GM19463 (cell line): ENCODE data around the gene CCSER1.
A peak's percentile ranks its signal among the peaks of the same experiment; 100 is the strongest.
"Not testable (repeated sequence)": the region's sequence is repeated elsewhere in the genome, so short reads cannot be mapped to it uniquely, and the experiment has no call there.

Experiments used
- ATAC-seq: cut with Tn5 transposase; IDR thresholded peaks from one replicate; pipeline ENCODE4 v1.9.1; 2021; ENCODE audit warnings: mild to moderate bottlenecking, moderate library complexity; ENCODE audit not compliant: unreplicated experiment

The CCSER1 gene

DNA sequence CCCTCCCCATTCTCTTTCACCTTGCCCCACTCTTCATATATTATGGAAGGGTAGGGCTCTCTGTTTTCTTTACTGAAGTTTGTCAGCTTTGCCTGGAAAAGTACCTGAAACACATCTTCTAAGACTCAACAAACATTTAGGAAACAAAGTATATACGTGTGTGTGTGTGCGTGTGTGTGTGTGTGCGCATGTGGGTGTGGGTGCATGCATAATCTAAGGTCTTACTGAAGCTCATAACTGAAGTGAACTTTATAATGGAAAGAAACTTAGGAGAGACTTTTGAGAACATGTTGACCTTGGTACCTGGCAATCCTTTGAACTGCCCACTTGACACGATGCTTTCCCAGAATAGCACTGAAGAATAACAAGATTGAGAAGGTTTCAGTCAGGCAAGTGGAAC is 1190.2 kb downstream of the CCSER1 start:
- ATAC-seq: no peak

DNA sequence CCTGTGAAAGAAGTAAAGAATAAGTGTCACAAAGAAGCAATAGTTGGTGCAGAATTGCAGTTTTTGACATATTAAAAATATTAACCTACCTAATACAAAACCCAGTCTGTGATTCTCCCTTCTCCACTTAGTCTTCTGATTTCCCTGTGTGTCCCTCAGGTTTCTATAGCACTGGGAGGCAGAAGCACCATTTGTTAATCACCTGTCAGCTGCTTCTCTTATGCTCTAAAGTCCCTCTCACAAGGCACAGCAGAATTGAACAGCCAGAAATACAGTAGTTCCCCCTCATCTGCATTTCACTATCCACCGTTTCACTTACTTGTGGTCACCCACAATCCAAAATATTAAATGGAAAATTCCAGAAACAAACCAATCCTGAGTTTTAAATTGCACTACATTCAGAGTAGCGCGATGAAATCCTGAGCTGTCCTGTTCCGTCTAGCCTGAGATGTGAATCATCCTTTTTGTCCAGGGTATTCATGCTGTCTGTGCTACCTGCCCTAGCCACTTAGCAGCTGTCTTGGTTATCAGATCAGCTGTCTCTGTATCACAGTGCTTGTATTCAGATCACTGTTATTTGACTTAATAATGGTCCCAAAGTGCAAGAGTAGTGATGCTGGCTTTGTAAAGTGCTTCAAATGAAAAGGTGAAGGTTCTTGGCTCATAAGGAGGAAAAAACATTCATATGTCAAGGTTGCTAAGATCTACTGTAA is 1192.5 kb downstream of the CCSER1 start:
- no peak for ATAC-seq

DNA sequence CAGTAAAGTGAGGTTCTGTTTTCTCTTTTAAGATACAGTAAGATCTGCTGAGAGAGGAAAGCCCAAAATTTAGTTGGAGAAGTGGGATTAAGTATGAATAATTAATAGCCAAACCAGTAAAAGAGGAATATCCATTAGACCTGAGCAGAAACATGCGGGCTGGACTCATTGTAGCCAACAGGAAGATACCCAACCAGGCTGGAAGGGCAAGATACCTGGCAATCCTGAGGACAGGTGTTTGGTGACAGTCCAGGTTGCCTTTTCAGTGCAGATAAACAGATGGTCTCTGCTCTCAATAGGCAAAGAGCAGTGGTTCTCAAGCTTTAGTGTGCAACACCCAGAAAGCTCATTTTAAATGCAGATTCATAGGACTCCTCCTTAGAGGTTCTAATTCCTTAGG is 1195.8 kb downstream of the CCSER1 start:
- ATAC-seq: no peak

DNA sequence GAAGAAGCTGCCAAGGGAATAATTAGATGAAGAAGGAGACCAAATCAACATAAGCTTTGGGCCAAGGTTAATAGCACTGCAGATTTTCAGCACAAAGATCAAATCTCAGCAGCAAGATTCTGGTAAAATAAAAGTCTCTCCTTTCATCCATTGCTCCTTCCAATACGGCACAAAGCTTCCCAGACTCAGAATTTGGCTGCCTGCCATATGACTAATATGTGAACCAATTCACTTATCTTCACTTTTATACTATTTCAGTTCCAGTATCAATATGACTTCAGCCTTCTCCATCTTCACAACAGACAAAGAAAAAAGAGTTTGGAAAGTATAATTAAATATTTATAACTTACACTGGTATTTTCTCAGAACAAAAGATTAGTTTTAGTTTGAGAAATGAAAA is 1198.3 kb downstream of the CCSER1 start:
- ATAC-seq: peak; percentile 58

DNA sequence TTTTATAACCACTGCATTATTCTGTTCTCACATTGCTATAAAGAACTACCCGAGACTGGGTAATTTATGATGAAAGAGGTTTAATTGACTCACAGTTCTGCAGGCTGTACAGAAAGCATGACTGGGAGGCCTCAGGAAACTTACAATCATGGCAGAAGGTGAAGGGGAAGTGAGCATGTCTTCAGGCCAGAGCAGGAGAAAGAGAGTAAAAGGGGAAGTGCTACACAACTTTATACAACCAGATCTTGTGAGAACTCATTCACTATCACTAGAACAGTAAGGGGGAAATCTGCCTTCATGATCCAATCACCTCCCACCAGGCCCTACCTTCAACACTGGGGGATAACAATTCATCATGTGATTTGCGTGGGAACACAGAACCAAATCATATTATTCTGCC is 1199.0 kb downstream of the CCSER1 start:
- ATAC-seq: not testable (repeated sequence)

DNA sequence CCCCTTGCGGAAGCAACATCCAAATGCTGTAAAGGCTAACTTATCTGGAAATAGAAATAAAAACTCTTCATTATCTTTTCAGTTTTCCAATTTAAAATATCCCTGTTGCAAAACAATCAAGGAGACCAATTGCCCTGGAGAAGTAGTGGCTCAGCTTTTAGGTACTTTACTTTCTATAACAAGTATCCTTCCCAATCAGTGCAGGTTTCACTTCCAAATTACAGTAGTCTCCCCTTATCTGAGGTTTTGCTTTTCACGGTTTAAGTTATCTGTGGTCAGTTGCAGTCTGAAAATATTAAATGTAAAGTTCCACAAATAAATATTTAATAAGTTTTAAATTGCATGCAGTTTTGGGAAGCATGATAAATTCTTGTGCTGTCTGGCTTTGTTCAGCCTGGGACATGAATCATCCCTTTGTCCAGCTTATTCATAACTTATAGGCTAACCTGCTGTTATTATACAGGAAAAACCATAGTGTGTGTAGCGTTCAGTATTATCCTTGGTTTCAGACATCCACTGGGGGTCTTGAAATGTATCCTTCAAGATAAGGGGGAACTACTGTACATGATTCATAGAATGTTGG is 1203.5 kb downstream of the CCSER1 start:
- ATAC-seq: no peak

DNA sequence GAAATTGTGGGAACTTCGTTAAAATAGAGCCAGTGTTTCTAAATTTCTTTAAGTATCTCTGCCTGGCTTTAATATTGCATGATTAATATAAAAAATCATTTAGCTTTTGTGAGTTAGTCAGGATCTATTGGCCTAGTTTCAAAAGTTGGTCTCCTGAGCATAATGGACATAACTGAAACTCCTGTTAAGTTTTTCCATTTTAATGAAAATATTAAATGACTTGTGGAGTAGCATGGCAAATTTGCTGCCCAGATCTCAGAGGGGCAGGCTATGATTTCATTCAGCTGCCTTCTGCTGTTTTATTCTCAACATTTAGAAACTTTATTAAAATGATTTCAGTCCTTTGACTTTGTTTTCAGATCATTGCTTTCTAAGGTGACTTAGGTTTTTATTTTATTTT is 1213.6 kb downstream of the CCSER1 start:
- no peak for ATAC-seq

DNA sequence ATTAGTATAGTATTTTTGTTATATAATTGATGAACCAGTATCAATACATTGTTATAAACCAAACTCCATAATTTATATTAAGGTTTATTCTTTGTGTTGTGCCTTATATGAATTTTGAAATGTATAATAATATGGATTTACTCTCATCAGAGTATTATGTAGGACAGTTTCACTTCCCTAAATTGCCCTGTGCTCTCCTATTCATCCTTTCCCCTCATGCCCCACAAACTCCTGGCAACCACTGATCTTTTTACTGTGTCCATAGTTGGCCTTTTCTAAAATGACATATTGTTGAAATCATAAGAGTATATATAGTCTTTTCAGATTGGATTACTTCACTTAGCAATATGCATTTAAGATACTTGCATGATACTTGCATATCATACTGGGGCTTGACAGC is 1218.4 kb downstream of the CCSER1 start:
- ATAC-seq: peak; percentile 58

DNA sequence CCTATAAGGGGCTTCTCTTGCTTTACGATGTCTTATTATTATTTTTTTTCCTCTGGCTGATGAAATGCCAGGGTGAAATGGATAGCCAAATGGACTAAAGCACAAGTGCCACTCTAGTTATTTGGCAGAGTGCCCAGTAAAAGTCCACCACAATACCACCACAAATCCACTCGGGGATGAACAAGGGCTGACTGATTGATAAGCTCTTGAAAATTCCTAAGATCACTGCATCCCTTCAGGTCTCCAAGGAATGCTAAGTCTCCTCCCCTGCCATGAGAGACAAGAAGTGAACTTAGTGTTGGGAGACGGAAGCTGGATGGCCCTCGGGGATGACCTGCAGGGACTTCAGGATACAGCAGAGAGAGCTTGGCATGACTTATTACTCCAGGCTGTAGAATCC is 1229.3 kb downstream of the CCSER1 start:
- not testable (repeated sequence) for ATAC-seq

DNA sequence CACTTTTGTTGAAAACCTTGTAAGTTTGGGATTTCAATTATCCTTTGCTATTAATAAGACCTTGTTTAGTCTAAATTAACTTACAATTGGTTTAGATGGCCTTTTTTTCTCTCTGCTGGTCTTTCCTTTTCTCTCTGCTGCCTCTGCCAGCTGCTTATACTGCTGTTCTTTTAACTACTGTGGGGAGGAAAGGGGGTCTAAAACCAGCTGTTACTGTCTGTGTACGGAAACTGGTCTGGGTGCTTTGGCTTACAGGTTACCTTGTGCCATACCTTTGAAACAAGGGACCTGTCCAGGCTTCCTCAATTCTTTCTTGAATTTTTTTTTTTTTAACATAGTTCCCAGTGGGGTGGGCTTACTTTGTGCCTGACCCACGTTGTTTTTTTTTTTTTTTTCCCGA is 1230.8 kb downstream of the CCSER1 start:
- ATAC-seq: peak; percentile 38

DNA sequence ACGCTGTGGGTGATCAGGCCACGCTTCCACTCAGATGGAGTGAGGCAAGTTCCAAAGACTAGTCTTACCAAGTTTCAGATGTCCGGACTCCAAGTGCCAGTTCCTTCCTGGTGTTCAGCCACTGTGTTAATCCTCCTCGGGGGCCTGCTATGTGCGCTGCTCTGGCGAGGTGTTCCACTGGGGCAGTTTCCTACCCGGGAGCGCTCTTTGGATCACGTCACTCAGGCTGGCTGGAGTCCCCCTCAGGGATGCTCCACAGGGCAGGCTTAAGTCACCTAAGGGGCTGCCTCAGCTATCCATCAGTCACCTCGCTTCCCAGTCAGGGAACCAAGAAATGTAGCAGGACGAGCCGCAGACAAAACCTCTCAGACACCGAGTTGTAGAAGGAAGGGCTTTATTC is 1231.4 kb downstream of the CCSER1 start:
- not testable (repeated sequence) for ATAC-seq

DNA sequence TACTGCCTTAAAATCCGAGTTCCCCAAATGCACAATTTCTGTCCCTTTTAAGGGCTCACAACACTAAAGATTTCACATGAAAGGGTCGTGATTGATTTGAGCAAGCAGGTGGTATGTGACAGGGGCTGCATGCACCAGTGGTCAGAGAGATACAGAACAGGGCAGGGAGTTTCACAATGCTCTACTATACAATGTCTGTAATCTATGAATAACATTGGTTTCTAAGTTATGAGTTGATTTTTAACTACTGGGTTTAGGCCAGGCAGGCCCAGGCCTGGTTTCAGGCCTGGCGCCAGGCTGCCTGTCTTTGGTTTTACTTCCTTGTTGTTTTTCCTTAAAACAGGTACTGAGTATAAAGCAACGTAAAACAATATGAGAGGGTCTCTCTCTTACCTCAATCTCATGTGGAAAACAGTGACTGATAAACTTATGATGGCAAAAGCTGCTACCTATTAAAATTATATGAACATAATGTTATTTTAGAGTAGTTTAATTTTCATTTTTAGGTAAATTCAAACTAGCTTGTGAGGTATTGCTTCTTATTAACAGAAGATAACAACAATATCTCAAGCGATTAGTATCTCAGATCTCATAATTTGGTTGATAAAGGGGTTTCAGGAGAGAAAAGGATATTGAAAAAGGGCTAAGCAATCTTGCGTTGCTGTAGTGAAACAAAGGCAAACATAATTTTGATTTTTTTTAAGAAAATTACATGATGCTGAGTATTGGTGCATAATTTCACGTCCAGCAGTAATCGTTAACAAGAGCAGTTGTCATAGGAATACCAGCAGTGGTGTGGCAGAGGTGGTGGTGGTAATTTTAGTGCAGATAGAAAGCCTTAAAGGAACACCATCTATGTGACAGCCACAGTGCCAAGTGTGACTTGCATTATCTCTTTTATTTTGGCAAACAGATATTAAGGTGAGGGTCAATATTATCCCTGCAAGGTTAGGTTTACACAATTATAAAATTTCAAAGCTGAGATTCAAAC is 1232.1 kb downstream of the CCSER1 start:
- ATAC-seq: no peak

DNA sequence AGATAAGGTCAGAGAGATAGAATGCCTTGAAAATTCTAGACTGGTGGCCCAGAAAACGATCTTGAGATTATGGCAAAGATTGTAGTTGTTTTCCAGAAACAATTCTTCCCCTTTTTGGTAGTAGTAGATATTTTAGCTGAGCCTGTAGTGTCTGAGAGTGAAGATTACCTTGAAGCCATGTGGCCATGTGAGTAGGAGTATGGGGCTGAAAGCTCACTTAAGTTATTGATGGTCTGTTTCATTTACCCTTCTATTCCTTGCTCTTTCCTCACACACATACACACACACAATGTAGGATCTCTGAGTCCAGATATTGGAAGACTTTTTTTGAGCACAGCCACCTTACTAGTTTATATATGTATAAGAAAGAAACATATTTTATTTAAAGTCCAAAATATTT is 1234.9 kb downstream of the CCSER1 start:
- ATAC-seq: no peak

DNA sequence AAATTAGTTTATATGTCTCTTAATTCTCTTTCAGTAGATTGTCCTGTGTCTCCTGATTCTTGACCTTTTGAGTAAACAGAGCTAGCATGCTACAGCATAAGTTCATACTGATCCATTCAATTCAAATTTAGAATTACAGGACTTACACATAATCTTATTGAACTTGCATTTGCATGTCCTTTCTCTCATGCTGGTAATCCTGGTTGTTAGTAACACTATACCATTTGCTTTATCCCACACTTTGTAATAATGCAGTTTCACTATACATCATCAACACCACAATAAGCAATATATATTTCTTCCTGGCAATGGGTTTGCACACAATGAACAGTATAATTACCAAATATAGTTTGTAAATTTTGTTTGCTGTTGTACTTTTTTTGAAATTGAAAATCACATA is 1239.4 kb downstream of the CCSER1 start:
- ATAC-seq: peak; percentile 55

DNA sequence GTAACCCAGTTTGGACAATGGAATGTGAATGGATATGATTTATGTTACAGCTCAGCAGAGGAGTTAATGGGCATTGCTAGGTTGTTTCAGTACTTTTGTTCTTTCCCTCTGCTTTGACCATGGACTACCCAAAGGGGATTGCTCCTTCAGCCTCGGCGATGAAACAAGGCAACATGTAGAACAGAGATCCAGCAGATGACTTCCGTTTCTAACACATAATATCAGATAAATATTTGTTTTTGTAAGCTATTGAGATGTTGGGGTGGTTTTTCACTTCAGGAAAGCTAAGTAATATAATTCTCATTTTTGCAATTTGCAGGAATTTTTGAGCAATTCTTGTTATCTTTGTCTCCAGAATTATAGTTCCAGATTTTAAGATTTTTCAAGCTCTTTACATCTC is 1241.9 kb downstream of the CCSER1 start:
- no peak for ATAC-seq

DNA sequence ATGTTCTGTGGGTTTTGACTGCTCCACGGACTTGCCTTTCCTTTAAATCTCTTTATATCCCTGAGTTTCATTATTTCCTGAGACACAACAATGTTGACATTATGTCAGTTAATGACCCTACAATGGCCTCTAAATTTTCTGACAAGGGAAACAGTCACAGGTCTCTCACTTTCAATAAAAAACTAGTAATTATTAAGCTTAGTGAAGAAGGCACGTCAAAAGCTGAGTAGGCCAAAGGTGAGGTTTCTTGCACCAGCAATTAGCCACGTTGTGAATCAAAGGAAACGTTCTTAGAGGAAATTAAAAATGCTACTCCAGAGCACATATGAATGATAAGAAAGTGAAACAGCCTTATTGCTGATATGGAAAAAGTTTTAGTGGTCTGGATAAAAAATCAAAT is 1246.4 kb downstream of the CCSER1 start:
- ATAC-seq: no peak

DNA sequence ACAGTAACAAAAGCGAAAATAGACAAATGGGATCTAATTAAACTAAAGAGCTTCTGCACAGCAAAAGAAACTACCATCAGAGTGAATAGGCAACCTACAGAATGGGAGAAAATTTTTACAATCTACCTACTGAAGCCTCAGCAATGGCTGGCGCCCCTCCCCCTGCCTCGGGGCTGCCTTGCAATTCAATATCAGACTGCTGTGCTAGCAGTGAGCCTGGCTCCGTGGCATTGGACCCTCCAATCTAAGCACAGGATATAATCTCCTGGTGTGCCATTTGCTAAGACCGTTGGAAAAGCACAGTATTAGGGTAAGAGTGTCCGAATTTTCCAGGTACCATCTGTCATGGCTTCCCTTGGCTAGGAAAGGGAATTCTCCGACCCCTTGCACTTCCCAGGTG is 1278.2 kb downstream of the CCSER1 start:
- ATAC-seq: not testable (repeated sequence)

DNA sequence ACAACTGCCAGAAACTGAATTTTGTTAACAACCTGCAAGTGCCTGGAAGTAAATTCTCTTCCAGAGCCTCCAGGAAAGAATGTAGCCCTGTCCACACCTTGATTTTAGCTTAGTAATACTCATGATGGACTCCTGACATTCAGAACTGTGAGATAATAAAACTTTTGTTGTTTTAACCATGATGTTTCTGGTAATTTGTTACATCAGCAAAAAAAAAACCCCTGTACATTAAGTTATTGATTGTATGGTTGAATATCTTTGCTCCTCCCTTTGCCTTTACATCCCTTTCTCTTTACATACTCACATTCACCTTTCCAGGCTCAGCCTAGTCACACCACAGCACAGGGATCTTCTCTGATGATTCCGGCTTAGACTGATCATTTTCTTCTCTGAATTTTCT is 1294.8 kb downstream of the CCSER1 start:
- ATAC-seq: no peak

DNA sequence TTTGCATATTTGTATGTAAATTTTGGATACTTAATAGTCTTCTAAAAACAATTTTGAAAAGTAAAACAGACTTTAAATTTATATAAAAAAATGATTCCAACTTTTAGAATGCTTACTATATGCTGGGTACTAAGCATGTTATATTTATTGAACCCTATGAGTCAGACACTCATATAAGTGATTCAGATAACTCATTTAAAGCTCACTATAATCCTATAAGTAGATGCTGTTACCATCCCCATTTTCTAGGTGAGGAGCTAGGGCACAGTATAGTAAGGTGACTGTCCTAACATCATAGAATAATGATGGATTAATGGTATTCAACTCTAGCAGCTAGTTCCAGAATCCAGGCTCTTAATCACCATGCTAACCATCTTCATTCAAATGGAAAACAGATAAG is 1299.5 kb downstream of the CCSER1 start:
- ATAC-seq: no peak

DNA sequence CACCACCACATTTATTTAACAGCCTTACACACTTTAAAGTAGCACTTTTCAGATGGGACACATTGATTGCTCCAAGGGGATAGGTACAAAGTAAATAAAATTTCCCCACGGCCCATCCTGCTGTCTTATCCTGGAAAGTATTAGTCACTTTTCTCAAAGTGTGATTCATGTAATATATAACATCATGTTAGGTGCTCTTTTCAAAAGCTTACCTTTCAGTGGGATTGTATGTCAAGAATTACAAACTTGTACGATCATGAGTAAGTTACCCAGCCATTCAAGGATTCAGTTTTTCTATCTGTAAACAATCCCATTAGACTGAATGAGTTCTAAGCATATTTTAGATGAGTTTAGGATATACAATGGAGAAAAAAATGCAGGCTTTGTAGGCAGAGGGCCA is 1300.0 kb downstream of the CCSER1 start:
- ATAC-seq: no peak

DNA sequence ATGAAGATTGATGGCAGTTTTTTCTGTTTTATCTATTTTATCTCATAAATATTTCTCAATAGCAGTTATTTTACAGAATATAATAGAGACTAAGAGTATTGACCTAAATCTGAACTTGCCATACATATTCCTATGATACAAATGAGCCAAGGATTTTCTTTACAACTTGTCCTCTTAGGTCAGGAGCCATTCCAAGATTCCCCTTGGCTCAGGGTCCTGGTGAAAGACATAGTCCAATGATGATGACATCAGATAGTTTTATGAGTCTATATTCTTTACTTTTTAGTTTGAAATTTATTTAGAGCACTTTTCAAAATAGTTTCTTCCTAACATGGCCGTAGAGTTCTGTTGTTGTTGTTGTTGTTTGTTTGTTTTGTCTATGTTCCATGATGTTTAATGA is 1307.4 kb downstream of the CCSER1 start:
- no peak for ATAC-seq

DNA sequence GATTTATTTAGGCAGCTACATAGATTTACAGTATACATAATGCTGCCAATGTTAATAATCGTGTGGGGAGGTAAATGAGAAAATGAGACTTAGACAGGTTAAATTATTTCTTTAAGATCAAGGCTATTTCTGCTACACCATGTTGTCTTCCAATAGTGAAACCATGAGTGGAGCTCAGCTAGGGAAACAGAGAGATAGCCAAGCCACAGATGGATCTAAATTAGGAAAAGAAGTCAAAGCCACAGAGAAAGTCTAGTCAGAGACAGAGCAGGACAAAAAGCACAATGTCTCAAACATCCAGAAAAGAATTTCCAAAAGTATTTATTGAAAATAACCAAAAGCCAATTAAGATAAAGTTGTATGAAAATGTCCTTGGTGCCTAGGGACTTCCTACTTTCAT is 1309.4 kb downstream of the CCSER1 start:
- no peak for ATAC-seq
